ENCODE data around the gene JAZF1. TPM values are rescaled to one million over a fixed set of nuclear protein-coding genes. Genes with fewer than 3 reads are reported as not detected.
A peak's percentile ranks its signal among the peaks of the same experiment; 100 is the strongest.

JAZF1 gene
- total and polyA plus RNA-seq, 9 of the 15 experiments (the other 6 are each of a cell fraction or from before 2014, with no cell fraction given): 0.04 to 0.64 (median 0.11) TPM; not detected in 3

DNA sequence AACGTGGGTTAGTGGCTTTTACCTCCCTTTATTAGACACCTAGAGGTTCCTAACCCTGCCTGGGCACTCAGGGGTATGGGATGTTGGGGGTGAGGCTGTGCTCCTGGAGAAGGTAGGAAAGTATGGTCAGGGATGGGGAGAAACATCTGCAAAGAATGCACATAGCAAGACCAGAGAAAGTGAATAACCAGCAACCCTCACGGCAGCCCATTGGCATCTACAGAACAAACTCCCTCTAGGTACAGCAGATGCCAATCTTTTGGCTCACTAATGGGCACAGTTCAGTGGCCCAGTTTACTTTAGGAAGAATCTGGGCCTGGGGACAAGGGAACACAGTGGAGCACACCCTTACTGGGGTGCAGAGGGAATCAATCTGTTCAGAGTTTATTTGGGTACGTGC is 143.9 kb downstream of the JAZF1 start:
- Histone ChIP-seq H4K20me1 (replicated peaks; ENCODE audit: control insufficient read depth, insufficient read depth, low read length) (no peaks in the 10 kb centered on the region), H3K4me2 (ENCODE audit: insufficient read depth, low read length) (peak overlapping the region; percentile 54; the same call in 1 of the 2 replicates), H2AFZ (ENCODE audit: low read depth, low read length) (peak overlapping the region; percentile 90), H3K9me1 (ENCODE audit: control insufficient read depth, insufficient read depth, low read length) (no peaks in the 10 kb centered on the region), H3K9me3 (replicated peaks; ENCODE audit: control insufficient read depth, insufficient read depth, low read depth, low read length) (no peaks in the 10 kb centered on the region), H3K4me3 (no peak overlapping the region), H3K79me2 (ENCODE audit: control insufficient read depth, insufficient read depth, low read length) (no peaks in the 10 kb centered on the region), H3K9ac (ENCODE audit: insufficient read depth in 1 of 2, low read depth in 2 of 2, low read length in 2 of 2) (peak overlapping the region in 1 of 2 experiments; percentile 33; a peak in 1 of 4 replicates), H3K4me1 (replicated peaks in 1 of 2; ENCODE audit: control insufficient read depth in 2 of 2, insufficient read depth in 2 of 2, low read length in 2 of 2) (peaks cover 0 to 9% of the 10 kb centered on the region in 2 experiments; a peak in 2 of 5 replicates), H3K27ac (ENCODE audit: extremely low read depth, low read depth, low read length) (peak overlapping the region; percentile 79; the same call in 2 of the 3 replicates), H3K36me3 (ENCODE audit: control insufficient read depth, insufficient read depth, low read length) (no peaks in the 10 kb centered on the region), H3K27me3 (ENCODE audit: control insufficient read depth in 2 of 2, insufficient read depth in 2 of 2, low read length in 2 of 2) (no peaks in the 10 kb centered on the region; a peak in 1 of 5 replicates)
- intact Hi-C loops (cut with micrococcal nuclease) (no loop called here), in situ Hi-C loops (cut with MboI) (no loop called here)
- WGBS (ENCODE audit: insufficient coverage, low coverage, missing lambda C conversion rate): 46% methylated on average over 3 of the region's 3 CpGs
- ATAC-seq (peak; percentile 40), FAIRE-seq (no peak), DNase-seq (ENCODE audit: extremely low read depth in 1 of 4, low spot score in 3 of 4) (no peak)
- no peak for TF ChIP-seq NR4A1 (CRISPR knock-in tag; IDR thresholded peaks at IDR 0.05)
- 0 out of 2 replicates have a peak, but pooled peaks have one; percentile 39 for TF ChIP-seq NR4A1 (tag; IDR thresholded peaks at IDR 0.05)
- TF ChIP-seq, protein P1, sequence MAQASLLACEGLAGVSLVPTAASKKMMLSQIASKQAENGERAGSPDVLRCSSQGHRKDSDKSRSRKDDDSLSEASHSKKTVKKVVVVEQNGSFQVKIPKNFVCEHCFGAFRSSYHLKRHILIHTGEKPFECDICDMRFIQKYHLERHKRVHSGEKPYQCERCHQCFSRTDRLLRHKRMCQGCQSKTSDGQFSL (CRISPR knock-in tag; IDR thresholded peaks at IDR 0.05): no peak
- TF ChIP-seq, protein P1 (tag; IDR thresholded peaks at IDR 0.05): 0 out of 4 replicates have a peak, but pooled peaks of 1 of the 2 experiments have one; percentile 48
- no peak for TF ChIP-seq BDP1 (IDR thresholded peaks at IDR 0.05; ENCODE audit: insufficient read depth, insufficient read length)
- TF ChIP-seq SMAD4 (CRISPR knock-in tag; conservative IDR thresholded peaks at IDR 0.05): no peak
- BruUV-seq (replicated peaks): no TSS peak
- ChIA-PET POLR2A (interaction anchor here (0.5 kb wide), 1 partner anchor 122 kb away, joined by 4 read pairs; no protein-coding TSS in a partner anchor), CTCF (ENCODE audit: low intra/inter-chr PET ratio) (interaction anchor here (1.0 kb wide), 1 partner anchor 250 kb away, joined by 3 read pairs; no protein-coding TSS in a partner anchor)

All from K562 (cell line).